Measurements from ENCODE around the gene GBX1.
A peak's percentile ranks its signal among the peaks of the same experiment; 100 is the strongest.

GBX1 gene

DNA sequence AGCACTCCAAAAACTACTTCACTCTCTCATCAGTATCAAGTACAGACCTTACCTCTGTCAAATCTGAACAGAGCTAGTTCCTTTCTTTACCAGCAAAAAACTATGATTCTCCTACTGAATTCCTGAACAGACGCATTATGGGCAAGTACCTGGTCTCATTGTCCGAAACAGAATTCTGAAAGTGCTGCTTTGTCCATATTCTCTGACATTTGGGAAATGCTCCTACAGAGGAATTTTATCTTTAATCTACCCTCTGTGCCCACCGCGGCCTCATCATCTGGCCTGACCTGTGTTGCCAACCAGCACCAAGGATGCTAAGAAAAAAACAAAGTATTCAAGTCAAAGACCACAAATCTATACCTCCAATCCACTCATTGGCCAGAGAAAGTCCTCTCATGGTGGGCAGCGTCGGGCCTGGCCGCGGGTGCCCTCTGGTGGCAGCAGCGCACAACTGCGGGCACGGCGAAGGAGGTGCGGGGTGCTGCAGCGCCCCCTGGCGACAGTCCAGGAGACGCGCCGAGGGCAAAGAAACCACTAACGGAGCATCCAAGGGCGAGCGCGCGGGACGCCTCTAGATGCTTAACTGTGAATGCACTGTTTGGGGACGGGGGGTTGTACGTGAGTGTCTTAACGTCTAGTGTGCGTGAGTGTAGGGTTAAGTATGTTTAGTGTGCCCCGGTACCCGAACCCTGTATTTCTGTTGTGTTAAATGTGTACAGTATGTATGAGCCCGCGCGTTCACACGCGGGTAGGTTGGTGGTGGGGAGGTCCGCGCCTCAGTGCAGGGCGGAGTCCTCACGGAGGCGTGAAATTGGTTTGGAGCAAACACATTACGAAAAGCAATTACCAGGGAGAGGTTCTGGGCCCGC is 5.0 kb upstream of the GBX1 start:
- peak; percentile 88 for FAIRE-seq

DNA sequence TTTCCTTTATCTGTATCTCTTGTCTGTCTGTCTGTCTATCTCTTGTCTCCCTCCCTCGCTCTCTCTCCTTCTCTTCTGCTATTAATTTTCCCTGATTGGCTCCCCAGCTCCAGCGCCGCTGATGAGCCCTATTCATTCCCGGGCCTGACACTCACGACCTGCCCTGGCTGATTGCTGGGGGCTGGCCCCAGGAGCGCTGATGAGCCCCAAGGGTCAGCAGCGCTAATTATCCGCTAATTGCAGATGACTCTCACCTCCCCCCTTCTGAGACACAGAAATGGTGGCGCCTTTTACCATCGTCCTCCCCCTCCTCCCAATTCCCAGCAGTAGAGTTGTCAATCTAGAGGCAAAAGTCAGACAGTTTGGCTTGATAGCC is 1.3 kb upstream of the GBX1 start:
- FAIRE-seq, result no peak

DNA sequence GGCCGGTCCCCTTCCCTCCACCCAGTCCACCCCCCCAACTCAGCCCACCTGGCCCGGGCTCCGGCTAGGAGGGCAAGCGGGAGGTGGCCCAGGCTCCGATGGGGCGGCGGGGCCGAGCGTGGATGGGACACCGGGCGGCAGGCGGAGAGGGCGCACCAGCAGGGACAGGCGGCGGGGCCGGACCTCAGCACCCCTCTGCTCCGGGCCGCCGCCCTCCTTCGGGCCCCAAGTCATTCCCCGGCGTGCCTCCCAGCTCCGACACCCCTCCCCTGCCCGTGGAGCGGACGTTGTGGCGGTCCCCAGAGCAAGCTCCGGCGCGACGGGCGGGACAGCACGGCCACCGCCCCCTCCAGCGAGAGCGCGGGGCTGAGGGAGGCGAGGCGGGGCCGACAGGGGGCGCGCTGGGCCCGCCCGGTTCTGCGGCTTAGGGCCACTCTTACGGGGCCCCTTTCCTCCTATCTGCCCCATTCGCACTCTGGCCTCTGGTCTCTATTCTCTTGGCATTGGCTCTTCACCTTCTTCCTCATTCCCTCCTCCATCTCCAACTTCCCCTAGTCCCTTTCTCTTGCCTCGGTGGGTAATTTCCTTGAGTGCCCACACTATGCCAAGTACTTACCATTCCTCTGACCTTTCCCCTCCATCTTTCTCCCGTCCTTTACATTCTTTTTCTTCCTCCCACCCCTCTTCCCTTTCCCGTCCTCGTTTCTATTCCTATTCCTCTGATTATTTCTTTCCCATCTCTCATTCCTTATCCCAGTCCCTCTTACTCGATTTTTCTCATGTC is 701 bp upstream of the GBX1 start:
- FAIRE-seq, result no peak

DNA sequence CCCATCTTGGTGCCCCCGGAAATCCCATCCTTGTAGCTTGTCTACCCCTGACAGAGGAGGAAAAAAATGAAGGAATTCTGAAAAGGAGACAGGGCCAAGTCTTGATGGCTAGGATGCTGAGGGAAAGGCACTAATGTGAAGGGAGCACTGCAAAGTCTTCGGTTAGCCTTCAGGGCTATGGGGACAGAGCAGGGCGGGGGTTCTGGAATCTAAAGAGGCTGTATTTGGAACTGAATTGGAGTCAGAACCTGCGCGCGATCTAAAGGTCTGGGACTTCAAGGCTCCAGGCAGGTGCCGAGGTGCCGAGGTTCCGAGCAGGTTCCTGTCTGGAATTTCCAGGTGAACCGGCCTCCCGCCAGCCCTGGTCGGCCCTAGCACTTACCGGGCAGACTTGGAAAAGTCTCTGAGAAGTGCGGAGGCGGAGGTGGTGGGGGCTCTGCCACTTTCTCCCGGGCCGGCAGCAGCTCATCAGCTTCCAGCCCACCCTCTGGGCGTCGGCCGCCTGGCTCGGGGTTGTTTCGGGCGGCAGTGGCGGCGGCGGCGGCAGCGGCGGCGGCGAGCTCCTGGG is 781 bp downstream of the GBX1 start:
- FAIRE-seq, result no peak

DNA sequence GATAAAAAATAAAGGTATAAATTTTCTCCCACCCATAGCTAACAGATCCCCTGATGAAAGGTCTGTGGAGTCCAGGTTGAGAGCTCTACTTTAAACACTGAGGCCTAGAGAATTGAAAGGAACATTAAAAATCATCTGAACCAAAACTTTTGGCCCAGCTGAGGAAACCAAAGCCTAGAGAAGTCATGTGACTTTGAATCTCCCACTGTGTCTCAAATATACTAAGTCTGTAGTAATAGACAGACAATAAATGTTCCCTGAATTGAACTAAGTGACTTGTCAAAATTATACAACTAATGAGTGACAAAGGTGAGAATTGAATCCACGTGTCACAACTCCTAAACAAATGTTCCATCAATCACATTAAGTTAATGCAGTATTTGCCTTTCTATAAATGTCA is 5.7 kb downstream of the GBX1 start:
- FAIRE-seq, result no peak

DNA sequence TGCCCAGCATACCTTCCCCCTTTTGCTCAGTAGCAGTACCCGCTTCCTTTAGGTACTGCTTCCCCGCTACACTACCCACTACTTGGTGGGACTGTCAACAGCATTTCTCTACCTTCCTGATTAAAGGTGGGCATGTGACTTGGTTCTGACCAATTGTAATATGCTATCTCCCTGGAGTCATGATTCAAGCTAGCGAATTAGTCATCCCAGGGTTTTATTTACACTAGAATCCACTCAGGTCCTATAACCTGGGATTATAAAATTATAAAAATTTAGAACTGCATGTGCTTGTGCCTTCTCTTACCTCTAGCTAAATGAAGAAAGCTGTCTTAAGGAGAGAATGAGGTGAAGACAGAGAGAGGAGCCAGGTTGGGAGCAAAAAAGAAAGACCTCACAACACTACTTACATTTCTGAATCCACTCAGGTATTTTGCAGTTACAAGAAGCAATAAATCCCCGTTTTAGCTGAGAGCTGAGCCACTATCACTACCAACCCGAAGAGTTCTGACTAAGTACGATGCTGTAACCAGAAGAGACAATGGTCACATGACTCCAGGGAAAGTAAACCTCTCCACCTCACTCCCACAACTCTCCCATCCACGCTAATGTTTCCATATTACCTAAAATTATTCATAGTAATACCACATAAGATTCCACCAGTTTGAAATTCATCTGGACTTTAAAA is 9.7 kb downstream of the GBX1 start:
- no peak for FAIRE-seq

DNA sequence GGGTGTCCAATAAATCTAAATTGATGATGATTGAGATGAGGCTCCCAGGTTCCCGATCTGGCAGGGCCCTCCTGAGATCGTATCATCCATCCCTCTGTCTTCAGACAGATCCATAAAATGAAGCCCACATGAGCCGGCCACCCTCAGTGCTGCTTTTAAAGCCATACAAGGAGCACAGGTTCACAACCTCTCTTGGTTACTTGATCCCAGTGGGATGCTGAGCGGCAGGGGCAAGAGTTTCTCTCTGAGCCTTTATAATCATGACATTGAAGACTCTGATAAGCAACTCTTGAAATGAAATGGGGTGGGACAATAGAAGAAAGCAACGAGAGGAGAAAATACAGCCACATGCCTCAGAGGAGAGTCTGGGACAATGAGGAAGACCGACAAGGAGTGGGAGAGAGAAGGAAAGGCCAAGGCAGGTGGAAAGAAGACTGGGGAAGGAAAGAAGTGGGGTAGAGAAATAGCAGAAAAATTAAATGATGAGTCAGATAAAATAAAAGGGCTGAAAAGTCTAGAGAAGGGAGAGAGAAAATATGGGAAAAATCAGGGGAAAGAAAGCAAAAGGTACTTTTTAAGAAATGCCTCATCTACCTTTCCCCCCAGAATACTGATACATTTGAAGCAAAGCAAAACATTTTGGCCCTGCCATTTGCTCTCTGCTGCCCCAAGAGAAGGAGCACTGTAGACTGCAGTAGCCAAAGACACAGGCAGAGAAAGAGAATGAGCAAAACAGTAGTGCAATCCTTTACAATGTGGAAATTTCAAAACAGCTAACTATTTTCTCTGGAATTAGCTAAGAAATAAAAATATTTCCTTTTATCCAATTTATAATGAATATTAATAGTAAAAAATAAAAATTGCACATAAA is 14.6 kb downstream of the GBX1 start:
- no peak for FAIRE-seq

DNA sequence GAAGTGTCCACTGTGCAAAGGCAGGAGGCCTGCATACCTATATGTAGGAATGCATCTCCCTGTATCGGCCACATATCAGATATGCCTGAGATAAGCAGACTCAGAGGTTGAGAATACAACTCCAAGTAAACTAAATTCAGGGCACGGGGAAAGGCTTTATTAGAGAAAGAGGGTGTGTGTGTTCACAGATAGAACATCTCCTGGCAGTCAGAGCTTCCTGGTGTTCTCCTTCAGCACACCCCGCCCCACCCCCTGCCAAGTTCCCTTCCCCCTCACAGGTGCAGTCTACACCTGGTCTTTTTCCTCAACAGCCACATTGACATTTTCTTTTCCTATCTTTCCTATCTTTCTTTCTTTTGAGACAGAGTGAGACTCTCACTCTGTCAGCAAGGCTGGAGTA is 17.1 kb downstream of the GBX1 start:
- FAIRE-seq, result no peak

DNA sequence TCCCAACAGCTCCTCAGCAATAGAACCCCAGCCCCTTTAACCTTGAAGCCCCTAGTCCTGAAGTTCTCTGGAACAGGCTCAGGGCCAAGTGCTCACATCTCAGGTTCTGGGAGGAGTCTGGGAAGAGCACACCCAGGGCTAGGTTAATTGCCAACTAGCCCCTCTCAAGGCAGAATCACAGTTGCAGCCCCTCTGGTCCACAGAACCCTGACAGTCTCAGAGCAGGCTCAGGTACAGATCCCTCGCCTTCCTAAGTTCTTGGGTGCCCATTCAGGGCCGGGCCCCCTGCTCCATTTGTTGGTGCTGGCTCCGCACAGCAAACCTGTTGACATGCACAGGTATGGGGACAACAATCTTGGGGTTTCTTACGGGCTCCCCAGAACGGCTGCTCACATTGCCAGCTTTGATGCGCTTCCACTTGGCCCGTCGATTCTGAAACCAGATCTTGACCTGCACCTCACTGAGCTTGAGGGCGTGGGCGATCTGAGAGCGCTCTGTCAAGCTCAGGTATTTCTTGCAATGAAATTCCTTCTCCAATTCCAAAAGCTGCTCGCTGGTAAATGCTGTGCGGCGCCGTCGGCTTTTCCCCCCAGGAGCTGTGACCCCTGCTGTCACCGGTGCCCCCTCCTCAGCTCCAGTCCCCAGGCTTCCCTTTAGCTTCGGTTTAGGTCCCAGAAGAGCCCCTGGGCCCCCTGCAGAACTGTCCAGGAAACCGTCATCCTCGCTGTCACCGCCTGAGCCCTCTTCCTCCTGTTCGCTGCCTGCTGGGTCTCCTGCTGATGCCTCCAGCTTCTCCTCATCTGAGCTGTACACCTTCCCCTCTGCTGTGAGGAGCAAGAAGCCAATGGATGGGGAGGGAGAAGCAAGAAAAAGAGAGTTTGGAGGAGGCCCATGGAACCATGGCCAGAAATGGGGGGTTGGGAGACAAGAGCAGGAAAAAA is 18.9 kb downstream of the GBX1 start:
- FAIRE-seq, result no peak

DNA sequence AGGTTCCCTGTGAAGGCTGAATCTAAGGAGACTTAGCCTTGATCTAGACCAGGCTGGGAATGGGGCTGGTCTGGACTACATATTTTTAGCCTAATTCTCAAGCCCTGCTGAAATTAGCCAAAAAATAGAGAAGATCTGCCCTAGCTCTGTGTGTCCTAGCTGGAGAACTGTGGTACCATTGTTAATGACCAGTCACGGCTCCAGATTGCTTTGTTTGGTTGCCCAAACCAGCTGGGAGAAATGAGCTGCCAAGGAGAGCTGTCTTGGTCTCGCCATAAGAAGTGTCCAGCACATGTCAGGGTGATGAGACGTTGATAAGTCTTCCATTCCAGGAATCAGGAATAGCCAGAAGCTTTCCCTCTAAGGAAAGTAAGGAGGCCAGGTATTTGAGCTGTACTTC is 20.7 kb downstream of the GBX1 start:
- FAIRE-seq, result no peak

DNA sequence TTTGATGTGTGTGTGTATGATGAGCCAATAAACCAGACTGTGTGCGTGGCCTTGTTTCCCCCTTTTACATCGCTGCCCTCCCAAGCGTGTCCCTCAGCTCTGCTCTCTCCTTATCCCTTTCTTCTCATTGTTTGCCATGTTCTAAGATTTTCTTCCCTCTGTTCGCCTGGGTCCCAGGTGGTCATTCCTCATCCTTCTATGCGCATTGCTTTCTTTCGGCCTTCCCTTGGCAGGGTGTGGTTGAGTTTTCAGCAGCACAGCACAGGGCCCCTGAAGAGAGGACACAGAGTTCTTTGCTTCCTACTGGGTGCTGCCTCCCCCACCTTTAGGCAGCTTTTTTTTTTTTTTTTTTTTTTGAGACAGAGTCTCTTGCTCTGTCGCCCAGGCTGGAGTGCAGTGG is 23.1 kb downstream of the GBX1 start:
- no peak for FAIRE-seq

DNA sequence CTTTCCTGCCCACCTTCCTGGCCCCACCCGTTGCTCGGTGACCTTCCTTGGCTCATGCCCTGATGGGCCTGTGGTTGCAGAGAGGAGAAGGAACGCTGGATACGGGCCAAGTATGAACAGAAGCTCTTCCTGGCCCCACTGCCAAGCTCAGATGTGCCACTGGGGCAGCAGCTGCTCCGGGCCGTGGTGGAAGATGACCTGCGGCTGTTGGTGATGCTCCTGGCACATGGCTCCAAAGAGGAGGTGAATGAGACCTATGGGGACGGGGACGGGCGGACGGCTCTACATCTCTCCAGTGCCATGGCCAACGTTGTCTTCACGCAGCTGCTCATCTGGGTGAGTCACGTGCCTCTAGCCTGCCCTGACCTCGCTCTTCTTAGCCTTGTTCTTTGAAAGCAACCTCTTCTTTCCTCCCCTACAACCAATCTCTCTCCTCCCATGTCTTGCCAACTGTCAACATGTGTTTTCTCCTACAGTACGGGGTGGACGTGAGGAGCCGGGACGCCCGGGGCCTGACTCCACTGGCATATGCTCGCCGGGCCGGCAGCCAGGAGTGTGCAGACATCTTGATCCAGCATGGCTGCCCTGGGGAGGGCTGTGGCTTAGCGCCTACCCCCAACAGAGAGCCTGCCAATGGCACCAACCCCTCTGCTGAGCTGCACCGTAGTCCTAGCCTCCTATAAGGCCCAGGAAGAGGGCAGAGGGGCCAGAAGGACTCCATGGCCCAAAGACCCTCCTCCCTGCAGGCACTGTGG is 24.1 kb downstream of the GBX1 start:
- FAIRE-seq, result no peak

DNA sequence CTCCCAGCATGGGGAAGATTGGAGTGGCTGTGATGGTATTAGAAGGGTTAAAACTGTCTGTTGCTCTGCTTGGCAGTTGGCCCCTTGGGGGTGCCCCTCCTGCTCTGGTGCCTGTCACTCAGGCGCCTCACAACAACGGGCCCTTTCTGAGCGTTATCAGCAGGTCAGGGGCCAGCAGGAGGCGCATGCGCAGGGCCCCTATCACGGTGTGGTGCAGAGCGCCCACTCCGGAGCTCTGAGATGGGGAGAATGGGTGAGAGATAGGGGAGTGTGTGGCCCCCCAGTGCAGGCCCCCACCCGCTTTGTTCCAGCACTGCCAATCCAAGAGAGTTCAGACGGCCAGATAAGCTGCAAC is 24.8 kb downstream of the GBX1 start:
- no peak for FAIRE-seq

DNA sequence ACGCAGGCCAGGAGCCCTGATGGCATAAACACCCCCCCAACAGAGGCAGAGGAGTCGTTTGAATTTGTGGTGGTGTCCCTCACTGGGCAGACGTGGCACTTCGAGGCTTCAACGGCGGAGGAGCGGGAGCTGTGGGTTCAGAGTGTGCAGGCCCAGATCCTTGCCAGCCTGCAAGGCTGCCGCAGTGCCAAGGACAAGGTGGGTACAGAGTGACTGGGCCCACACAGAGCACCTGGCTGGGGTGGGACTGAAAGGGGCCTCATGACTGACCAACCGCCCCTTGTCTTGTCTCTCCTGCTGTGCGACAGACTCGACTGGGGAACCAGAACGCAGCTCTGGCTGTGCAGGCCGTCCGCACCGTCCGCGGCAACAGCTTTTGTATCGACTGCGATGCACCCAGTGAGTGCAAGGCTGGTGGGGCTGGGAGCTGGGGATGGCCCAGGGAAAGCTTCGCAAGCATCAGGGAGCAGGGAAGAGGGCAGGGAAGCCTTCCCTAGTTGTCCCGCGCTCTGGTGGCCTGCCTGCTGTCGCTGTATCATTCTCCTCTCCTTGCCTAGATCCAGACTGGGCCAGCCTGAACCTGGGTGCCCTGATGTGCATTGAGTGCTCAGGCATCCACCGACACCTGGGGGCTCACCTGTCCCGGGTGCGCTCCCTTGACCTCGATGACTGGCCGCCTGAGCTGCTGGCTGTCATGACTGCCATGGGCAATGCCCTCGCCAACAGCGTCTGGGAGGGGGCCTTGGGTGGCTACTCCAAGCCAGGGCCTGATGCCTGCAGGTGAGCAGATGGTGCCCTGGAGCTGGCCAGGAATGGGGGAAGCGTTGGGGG is 25.4 kb downstream of the GBX1 start:
- FAIRE-seq, result no peak

DNA sequence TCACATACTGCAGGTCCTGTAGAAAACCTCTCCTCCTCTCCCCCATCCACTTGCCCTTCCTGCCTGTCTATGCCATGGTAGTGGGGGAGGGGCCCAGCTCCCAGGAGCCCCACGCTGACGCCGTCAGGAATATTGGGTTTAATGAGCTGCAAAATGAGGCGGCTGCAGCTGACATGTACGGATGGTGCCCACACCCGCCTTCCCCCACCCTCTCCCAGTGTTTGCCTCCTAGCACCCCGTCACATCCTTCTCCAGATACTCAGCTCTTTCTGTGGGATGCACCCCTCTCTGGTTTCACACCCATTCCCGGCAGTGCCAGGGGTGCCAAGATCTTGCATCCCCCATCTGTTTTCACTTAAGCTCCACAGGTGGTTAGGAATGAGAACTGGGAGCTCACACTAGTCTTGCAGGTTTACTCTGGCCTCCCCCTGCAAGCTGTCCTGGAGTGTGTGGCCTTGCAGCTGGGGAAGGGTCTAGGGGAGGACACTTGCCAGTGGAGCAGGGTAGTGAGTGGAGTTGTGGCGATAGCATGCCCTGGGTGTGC is 26.1 kb downstream of the GBX1 start:
- no peak for FAIRE-seq

DNA sequence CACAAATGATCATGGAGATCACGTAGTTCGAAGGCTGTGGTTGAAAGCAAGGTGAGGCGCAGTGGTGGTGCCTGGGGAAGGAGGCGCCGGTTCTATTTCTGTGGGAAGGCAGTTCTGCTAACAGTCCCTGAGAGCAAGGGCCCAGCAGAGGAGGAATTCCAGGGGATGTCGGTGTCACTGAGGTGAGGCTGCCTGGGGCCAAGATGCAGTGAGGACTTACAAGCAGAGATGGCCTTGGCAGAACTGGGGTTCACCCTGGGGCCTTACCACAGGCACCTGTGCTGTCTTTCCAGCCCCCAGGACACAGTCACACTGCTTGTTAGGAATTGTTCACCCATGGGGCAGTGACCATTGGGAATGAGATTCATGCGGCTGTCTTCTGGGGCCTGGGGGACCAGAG is 26.7 kb downstream of the GBX1 start:
- FAIRE-seq, result no peak

DNA sequence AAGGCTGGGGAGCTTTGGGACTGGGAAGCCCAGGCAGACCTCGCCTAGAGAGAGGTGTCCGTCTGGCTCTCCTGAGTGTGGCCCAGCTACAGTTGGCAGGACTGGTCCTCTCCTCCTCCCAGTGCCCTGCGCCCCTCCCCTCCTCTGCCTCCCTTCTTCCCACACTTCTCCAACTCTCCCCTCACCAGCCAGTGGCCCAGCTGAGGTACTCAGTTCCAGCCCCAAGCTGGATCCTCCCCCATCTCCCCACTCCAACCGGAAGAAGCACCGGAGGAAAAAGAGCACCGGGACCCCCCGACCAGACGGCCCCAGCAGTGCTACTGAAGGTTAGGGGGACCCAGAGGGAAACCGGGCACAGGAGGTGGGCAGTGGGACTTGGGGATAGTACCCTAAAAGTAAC is 27.7 kb downstream of the GBX1 start:
- no peak for FAIRE-seq

DNA sequence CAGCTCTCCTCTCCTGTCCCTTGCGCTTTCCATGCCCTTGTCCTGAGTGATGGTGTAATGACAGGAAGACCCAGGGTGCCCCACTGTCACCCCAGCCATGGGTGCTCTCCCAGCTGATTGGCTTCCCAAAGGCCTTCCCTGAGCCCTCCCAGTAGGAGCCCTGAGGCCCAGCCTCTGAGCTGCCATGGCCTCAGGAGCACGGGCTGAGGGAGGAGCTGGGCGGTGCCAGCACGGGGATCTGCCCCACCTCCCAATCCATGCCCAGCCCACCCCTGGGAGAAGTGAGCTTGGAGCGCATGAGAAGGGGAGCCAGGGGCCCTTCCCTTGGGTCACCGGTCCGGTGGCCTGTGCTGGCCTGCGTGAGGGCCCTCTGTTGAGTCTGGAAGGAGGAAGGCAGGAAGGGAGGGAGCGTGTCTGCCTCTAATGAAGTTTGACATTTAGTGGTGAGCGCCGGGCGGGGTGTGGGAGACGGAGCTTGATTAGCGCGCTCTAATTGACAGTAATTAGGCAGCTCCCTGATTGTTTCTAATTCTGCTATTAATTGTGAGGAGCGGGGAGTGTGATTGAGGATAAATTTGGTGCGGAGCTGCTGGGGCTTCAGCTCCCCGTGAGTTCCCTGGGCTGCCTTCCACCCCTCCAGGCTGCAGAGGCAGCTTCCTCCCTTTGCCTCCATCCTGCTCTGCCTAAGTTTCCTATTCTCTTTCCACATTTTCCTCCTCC is 28.3 kb downstream of the GBX1 start:
- FAIRE-seq, result no peak

All from G401.6 (cell line).